ENCODE measurements around the gene ZSCAN9.

Gene ZSCAN9

GRCh38 chr6:28220257-28221133, 4.6 kb upstream of the ZSCAN9 start:
- no peak for DNase-seq (ENCODE audit: low read depth in 1 of 2, low spot score in 1 of 2)

- no peak for DNase-seq (ENCODE audit: low read depth in 1 of 2, low spot score in 1 of 2)
Observed at GRCh38 chr6:28224131-28225055, 682 bp upstream of the ZSCAN9 start.

GRCh38 chr6:28226460-28226859, 1.4 kb downstream of the ZSCAN9 start:
- no peak for DNase-seq (ENCODE audit: low read depth in 1 of 2, low spot score in 1 of 2)

GRCh38 chr6:28232785-28233184, 7.7 kb downstream of the ZSCAN9 start:
- no peak for DNase-seq (ENCODE audit: low read depth in 1 of 2, low spot score in 1 of 2)

- DNase-seq (ENCODE audit: low read depth in 1 of 2, low spot score in 1 of 2): no peak
Observed at GRCh38 chr6:28235912-28236452, 10.9 kb downstream of the ZSCAN9 start.

- no peak for DNase-seq (ENCODE audit: low read depth in 1 of 2, low spot score in 1 of 2)
Observed at GRCh38 chr6:28239636-28240035, 14.6 kb downstream of the ZSCAN9 start.

GRCh38 chr6:28240471-28240870, 15.4 kb downstream of the ZSCAN9 start:
- DNase-seq (ENCODE audit: low read depth in 1 of 2, low spot score in 1 of 2): no peak

- DNase-seq (ENCODE audit: low read depth in 1 of 2, low spot score in 1 of 2): no peak
Observed at GRCh38 chr6:28243946-28244345, 18.9 kb downstream of the ZSCAN9 start.

- DNase-seq (ENCODE audit: low read depth in 1 of 2, low spot score in 1 of 2): no peak
Observed at GRCh38 chr6:28245206-28245941, 20.3 kb downstream of the ZSCAN9 start.

- no peak for DNase-seq (ENCODE audit: low read depth in 1 of 2, low spot score in 1 of 2)
Observed at GRCh38 chr6:28248916-28249315, 23.8 kb downstream of the ZSCAN9 start.

- no peak for DNase-seq (ENCODE audit: low read depth in 1 of 2, low spot score in 1 of 2)
Observed at GRCh38 chr6:28250747-28251146, 25.7 kb downstream of the ZSCAN9 start.

- no peak for DNase-seq (ENCODE audit: low read depth in 1 of 2, low spot score in 1 of 2)
Observed at GRCh38 chr6:28251661-28252008, 26.6 kb downstream of the ZSCAN9 start.

- DNase-seq (ENCODE audit: low read depth in 1 of 2, low spot score in 1 of 2): peak; percentile 55 to 57
Observed at GRCh38 chr6:28252009-28252975, 27.2 kb downstream of the ZSCAN9 start, which contains the start of gene ZKSCAN4. Gene ZKSCAN4, minus strand, starts transcription at chr6:28252269. Its CDS starts 289 bp downstream, at chr6:28251980.

- DNase-seq (ENCODE audit: low read depth in 1 of 2, low spot score in 1 of 2): no peak
Observed at GRCh38 chr6:28254121-28254519, 29.0 kb downstream of the ZSCAN9 start.

GRCh38 chr6:28257042-28257441, 32.0 kb downstream of the ZSCAN9 start:
- no peak for DNase-seq (ENCODE audit: low read depth in 1 of 2, low spot score in 1 of 2)

GRCh38 chr6:28258877-28259777, 34.1 kb downstream of the ZSCAN9 start, which contains the start of gene NKAPL:
Gene NKAPL, plus strand, starts transcription at chr6:28259297. Its CDS starts 75 bp downstream, at chr6:28259372.
- DNase-seq (ENCODE audit: low read depth in 1 of 2, low spot score in 1 of 2): peak in 1 of 2 donors; percentile 45

- no peak for DNase-seq (ENCODE audit: low read depth in 1 of 2, low spot score in 1 of 2)
Observed at GRCh38 chr6:28263922-28264321, 38.8 kb downstream of the ZSCAN9 start.

- DNase-seq (ENCODE audit: low read depth in 1 of 2, low spot score in 1 of 2): no peak
Observed at GRCh38 chr6:28264834-28265401, 39.8 kb downstream of the ZSCAN9 start.

Measured in stimulated activated CD4-positive, alpha-beta T cell treated with anti-CD3 and anti-CD28 coated beads, Interleukin-15, amount 100 ng/mL, for 1 hour (primary cell).